Measurements from ENCODE around the gene TANGO6.

The TANGO6 gene

GRCh38 chr16:69088684-69089083 lies 245.4 kb downstream of the TANGO6 start:
- Histone ChIP-seq H3K4me1 (ENCODE audit: insufficient read depth, poor library complexity, severe bottlenecking) (peaks cover 9% of the 10 kb centered on the region), H3K9me3 (ENCODE audit: severe bottlenecking) (no peaks in the 10 kb centered on the region), H3K36me3 (ENCODE audit: low read depth) (no peaks in the 10 kb centered on the region), H3K27me3 (ENCODE audit: insufficient read depth, poor library complexity, severe bottlenecking) (no peaks in the 10 kb centered on the region), H3K27ac (ENCODE audit: poor library complexity, severe bottlenecking) (no peak overlapping the region), H3K4me3 (ENCODE audit: severe bottlenecking) (no peak overlapping the region)
- no peak for ATAC-seq (ENCODE audit: low read depth)
- no peak for TF ChIP-seq CTCF (IDR thresholded peaks at IDR 0.05; ENCODE audit: poor library complexity, severe bottlenecking)
- no peak for DNase-seq (ENCODE audit: low spot score)

GRCh38 chr16:69089091-69089910 lies 246.0 kb downstream of the TANGO6 start:
- DNase-seq (ENCODE audit: low spot score) (no peak), ATAC-seq (ENCODE audit: low read depth) (peak; percentile 90)
- H3K36me3 ChIP-seq (ENCODE audit: low read depth) = no peaks in the 10 kb centered on the region
- H3K9me3 ChIP-seq (ENCODE audit: severe bottlenecking) = no peaks in the 10 kb centered on the region
- peaks cover 9% of the 10 kb centered on the region for H3K4me1 ChIP-seq (ENCODE audit: insufficient read depth, poor library complexity, severe bottlenecking)
- H3K27ac ChIP-seq (ENCODE audit: poor library complexity, severe bottlenecking) = no peak overlapping the region
- no peak overlapping the region for H3K4me3 ChIP-seq (ENCODE audit: severe bottlenecking)
- H3K27me3 ChIP-seq (ENCODE audit: insufficient read depth, poor library complexity, severe bottlenecking) = no peaks in the 10 kb centered on the region
- no peak for TF ChIP-seq CTCF (IDR thresholded peaks at IDR 0.05; ENCODE audit: poor library complexity, severe bottlenecking)

GRCh38 chr16:69093974-69094373 lies 250.6 kb downstream of the TANGO6 start:
- ATAC-seq (ENCODE audit: low read depth) (no peak), DNase-seq (ENCODE audit: low spot score) (no peak)
- Histone ChIP-seq H3K27me3 (ENCODE audit: insufficient read depth, poor library complexity, severe bottlenecking) (no peaks in the 10 kb centered on the region), H3K27ac (ENCODE audit: poor library complexity, severe bottlenecking) (no peak overlapping the region), H3K9me3 (ENCODE audit: severe bottlenecking) (no peaks in the 10 kb centered on the region), H3K4me1 (ENCODE audit: insufficient read depth, poor library complexity, severe bottlenecking) (peaks cover 8% of the 10 kb centered on the region), H3K36me3 (ENCODE audit: low read depth) (no peaks in the 10 kb centered on the region), H3K4me3 (ENCODE audit: severe bottlenecking) (no peak overlapping the region)
- TF ChIP-seq CTCF (IDR thresholded peaks at IDR 0.05; ENCODE audit: poor library complexity, severe bottlenecking) = no peak

- H3K27me3 ChIP-seq (ENCODE audit: insufficient read depth, poor library complexity, severe bottlenecking) = no peaks in the 10 kb centered on the region
- no peak overlapping the region for H3K4me3 ChIP-seq (ENCODE audit: severe bottlenecking)
- no peaks in the 10 kb centered on the region for H3K9me3 ChIP-seq (ENCODE audit: severe bottlenecking)
- DNase-seq (ENCODE audit: low spot score) = no peak
- peaks cover 2% of the 10 kb centered on the region for H3K4me1 ChIP-seq (ENCODE audit: insufficient read depth, poor library complexity, severe bottlenecking)
- ATAC-seq (ENCODE audit: low read depth) = no peak
- H3K27ac ChIP-seq (ENCODE audit: poor library complexity, severe bottlenecking) = no peak overlapping the region
- no peak for TF ChIP-seq CTCF (IDR thresholded peaks at IDR 0.05; ENCODE audit: poor library complexity, severe bottlenecking)
- H3K36me3 ChIP-seq (ENCODE audit: low read depth) = no peaks in the 10 kb centered on the region
These were observed 251.2 kb downstream of the TANGO6 start for GRCh38 chr16:69094501-69094900.

GRCh38 chr16:69095193-69095592 lies 251.9 kb downstream of the TANGO6 start:
- H3K4me1 ChIP-seq (ENCODE audit: insufficient read depth, poor library complexity, severe bottlenecking) = no peaks in the 10 kb centered on the region
- DNase-seq (ENCODE audit: low spot score) (no peak), ATAC-seq (ENCODE audit: low read depth) (no peak)
- H3K36me3 ChIP-seq (ENCODE audit: low read depth) = no peaks in the 10 kb centered on the region
- no peaks in the 10 kb centered on the region for H3K9me3 ChIP-seq (ENCODE audit: severe bottlenecking)
- no peak for TF ChIP-seq CTCF (IDR thresholded peaks at IDR 0.05; ENCODE audit: poor library complexity, severe bottlenecking)
- no peaks in the 10 kb centered on the region for H3K27me3 ChIP-seq (ENCODE audit: insufficient read depth, poor library complexity, severe bottlenecking)
- no peak overlapping the region for H3K4me3 ChIP-seq (ENCODE audit: severe bottlenecking)
- no peak overlapping the region for H3K27ac ChIP-seq (ENCODE audit: poor library complexity, severe bottlenecking)
